Measurements from ENCODE around the gene CDK5RAP3.

DNA sequence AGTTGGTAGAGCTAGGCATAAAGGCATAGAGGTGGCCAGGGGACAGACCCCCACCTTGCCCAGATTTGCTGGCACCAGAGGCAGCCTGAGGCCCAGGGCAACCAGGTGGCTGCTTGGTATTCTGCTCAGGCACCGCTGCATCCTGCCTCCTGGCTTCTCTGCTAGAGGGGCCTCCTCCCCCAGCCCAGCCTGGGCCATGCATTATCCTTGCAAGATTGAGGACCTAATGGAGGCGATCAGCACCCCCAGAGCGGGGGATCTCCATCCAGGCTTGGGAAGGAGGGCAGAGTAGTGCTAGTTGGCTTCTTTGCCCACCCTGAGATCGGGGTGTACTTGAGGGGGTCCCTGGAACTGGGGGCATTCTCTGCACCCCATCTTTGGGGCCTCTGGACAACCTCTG lies 23.8 kb downstream of the CDK5RAP3 start:
- TF ChIP-seq, protein P1, sequence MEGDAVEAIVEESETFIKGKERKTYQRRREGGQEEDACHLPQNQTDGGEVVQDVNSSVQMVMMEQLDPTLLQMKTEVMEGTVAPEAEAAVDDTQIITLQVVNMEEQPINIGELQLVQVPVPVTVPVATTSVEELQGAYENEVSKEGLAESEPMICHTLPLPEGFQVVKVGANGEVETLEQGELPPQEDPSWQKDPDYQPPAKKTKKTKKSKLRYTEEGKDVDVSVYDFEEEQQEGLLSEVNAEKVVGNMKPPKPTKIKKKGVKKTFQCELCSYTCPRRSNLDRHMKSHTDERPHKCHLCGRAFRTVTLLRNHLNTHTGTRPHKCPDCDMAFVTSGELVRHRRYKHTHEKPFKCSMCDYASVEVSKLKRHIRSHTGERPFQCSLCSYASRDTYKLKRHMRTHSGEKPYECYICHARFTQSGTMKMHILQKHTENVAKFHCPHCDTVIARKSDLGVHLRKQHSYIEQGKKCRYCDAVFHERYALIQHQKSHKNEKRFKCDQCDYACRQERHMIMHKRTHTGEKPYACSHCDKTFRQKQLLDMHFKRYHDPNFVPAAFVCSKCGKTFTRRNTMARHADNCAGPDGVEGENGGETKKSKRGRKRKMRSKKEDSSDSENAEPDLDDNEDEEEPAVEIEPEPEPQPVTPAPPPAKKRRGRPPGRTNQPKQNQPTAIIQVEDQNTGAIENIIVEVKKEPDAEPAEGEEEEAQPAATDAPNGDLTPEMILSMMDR (IDR thresholded peaks at IDR 0.05) = no peak
- no peak for TF ChIP-seq POLR2A (IDR thresholded peaks at IDR 0.05)

All from upper lobe of left lung (tissue), 4 donors.